Keratinocyte (primary cell): ENCODE measurements around the gene ITPKC. TPM values are rescaled to one million over a fixed set of nuclear protein-coding genes. Genes with fewer than 3 reads are reported as not detected.

Experiments
- DNase-seq: peaks from one replicate; pipeline ENCODE4 v3.0.0-alpha.2; 2011; ENCODE audit warnings: low read depth, missing footprints, low spot score
- FAIRE-seq: peaks from 2 replicates; lab custom pipeline; 2011; peaks lifted over from hg19 to GRCh38; lab: Jason Lieb, UNC
- H2AFZ ChIP-seq: 2 replicates; pipeline ENCODE4 v1.6.0; 2012; ENCODE audit warnings: low read length, control low read depth, inconsistent platforms; ENCODE audit not compliant: control insufficient read depth
- H3K27ac ChIP-seq: 2 replicates; pipeline ENCODE4 v1.5.1; 2011; ENCODE audit warnings: low read length; ENCODE audit not compliant: control insufficient read depth, insufficient read depth
- H3K27me3 ChIP-seq: 3 replicates; pipeline ENCODE4 v1.6.0; 2011; ENCODE audit warnings: low read length; ENCODE audit not compliant: control insufficient read depth, insufficient read depth; ENCODE audit errors: extremely low read depth
- H3K36me3 ChIP-seq, 2 experiments: 2 replicates in 1 of 2; 3 replicates in 1 of 2; pipeline ENCODE4 v1.5.1; 2011; ENCODE audit warnings: low read length in 2 of 2, mild to moderate bottlenecking in 1 of 2; ENCODE audit not compliant: control insufficient read depth in 2 of 2, insufficient read depth in 2 of 2; ENCODE audit errors: extremely low read depth in 1 of 2
- H3K4me1 ChIP-seq: 3 replicates; pipeline ENCODE4 v1.5.1; 2011; ENCODE audit warnings: low read length; ENCODE audit not compliant: control insufficient read depth, insufficient read depth; ENCODE audit errors: extremely low read depth
- H3K4me2 ChIP-seq: 3 replicates; pipeline ENCODE4 v1.6.0; 2011; ENCODE audit warnings: low read depth, low read length; ENCODE audit not compliant: control insufficient read depth, insufficient read depth; ENCODE audit errors: extremely low read depth
- H3K4me3 ChIP-seq, 3 experiments: fragments of 200-600 bp in 1 of 3; sonication (generic) in 1 of 3; 2 replicates in 2 of 3; 3 replicates in 1 of 3; pipeline ENCODE4 v1.5.1; 2011 to 2016; ENCODE audit warnings: low read length in 3 of 3, mild to moderate bottlenecking in 3 of 3, control low read depth in 2 of 3, inconsistent platforms in 1 of 3, low read depth in 1 of 3, mixed read lengths in 1 of 3, mixed run types in 1 of 3, moderate library complexity in 1 of 3; ENCODE audit not compliant: control insufficient read depth in 2 of 3, insufficient read depth in 2 of 3; ENCODE audit errors: extremely low read depth in 1 of 3
- H3K79me2 ChIP-seq: 2 replicates; pipeline ENCODE4 v1.6.0; 2012; ENCODE audit warnings: low read length; ENCODE audit not compliant: control insufficient read depth, insufficient read depth
- H3K9ac ChIP-seq: 3 replicates; pipeline ENCODE4 v1.6.0; 2011; ENCODE audit warnings: low read length; ENCODE audit not compliant: control insufficient read depth, insufficient read depth; ENCODE audit errors: extremely low read depth
- H3K9me1 ChIP-seq: 3 replicates; pipeline ENCODE4 v1.6.0; 2011; ENCODE audit warnings: low read length; ENCODE audit not compliant: control insufficient read depth, insufficient read depth; ENCODE audit errors: extremely low read depth
- H3K9me3 ChIP-seq: 2 replicates; pipeline ENCODE4 v1.5.1; 2012; ENCODE audit warnings: low read depth, low read length; ENCODE audit not compliant: control insufficient read depth
- H4K20me1 ChIP-seq: 3 replicates; pipeline ENCODE4 v1.6.0; 2011; ENCODE audit warnings: low read length; ENCODE audit not compliant: control insufficient read depth, insufficient read depth; ENCODE audit errors: extremely low read depth
- EZH2 ChIP-seq: IDR thresholded peaks from one replicate; pipeline ENCODE4 v1.6.1; 2012; ENCODE audit warnings: inconsistent platforms, mild to moderate bottlenecking, low read length, moderate library complexity
- dilution Hi-C: fragments of 300-500 bp; cut with MboI; formaldehyde crosslinking; loops from one replicate; pipeline ENCODE4 v1.7.0; 2020; ENCODE audit warnings: low sequenced_read_pairs; ENCODE audit not compliant: extremely low pct_ligation_motif_present
- polyA plus RNA-seq, 5 experiments: library from polyadenylated mRNA; depleted of rRNA in 3 of 5; stranded (reverse) in 3 of 5; stranded (forward) in 1 of 5; unstranded in 1 of 5; fragments of >200 nt; gene quantifications; 1 replicate in 1 of 5; 2 replicates in 3 of 5; 3 replicates in 1 of 5; pipeline versions ENCODE4 v1.2.1 to v1.2.3, GENCODE V29; 2011 to 2012; ENCODE audit warnings: missing spikeins in 2 of 5, low read depth in 1 of 5, low replicate concordance in 1 of 5
- TF ChIP-seq, protein P1 (sequence below), 3 experiments: IDR thresholded peaks in 1 of 3; conservative IDR thresholded peaks in 1 of 3; optimal IDR thresholded peaks in 1 of 3; 2 replicates in 2 of 3; 3 replicates in 1 of 3; pipeline versions ENCODE3 to v1.5.1; 2011; ENCODE audit warnings: low read length in 3 of 3, mild to moderate bottlenecking in 3 of 3, moderate library complexity in 2 of 3, control low read depth in 1 of 3, inconsistent platforms in 1 of 3; ENCODE audit not compliant: insufficient read depth in 2 of 3; ENCODE audit errors: extremely low read depth in 1 of 3

ITPKC gene
- polyA plus RNA-seq, 1 donor (not counting 4 experiments of a cell fraction or from before 2014, with no cell fraction given), result 17.2 TPM

DNA sequence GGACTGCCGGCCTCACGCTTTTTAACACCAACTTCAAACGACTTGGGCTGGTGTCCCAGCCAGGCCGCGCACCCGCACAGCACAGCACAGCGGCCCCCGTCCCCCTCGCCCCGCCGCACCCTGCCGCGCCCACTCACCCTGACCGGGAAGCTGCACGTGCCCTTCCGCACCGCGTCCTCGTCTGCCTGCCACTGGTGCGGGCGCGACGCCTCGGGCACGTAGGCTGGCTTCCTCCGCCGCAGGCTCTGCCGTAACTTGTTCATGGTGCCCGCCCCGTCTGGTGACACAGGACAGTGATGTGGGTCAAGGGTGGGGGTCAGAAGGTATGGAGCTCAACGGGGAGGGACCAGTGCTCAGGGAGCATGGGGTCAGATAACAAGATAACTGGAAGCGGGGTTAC is 32.6 kb upstream of the ITPKC start:
- Histone ChIP-seq H4K20me1 (peaks cover 2% of the 10 kb centered on the region), H3K9me1 (no peaks in the 10 kb centered on the region), H2AFZ (no peak overlapping the region), H3K27me3 (no peaks in the 10 kb centered on the region), H3K36me3 (peaks cover 9 to 24% of the 10 kb centered on the region in 2 experiments), H3K9ac (no peak overlapping the region), H3K9me3 (no peaks in the 10 kb centered on the region), H3K27ac (no peak overlapping the region), H3K4me2 (no peak overlapping the region), H3K4me1 (peaks cover 22% of the 10 kb centered on the region), H3K79me2 (peaks cover 8% of the 10 kb centered on the region), H3K4me3 (no peak overlapping the region)
- FAIRE-seq, result no peak
- dilution Hi-C loops, result no loop called here
- no peak for DNase-seq
- TF ChIP-seq, protein P1, sequence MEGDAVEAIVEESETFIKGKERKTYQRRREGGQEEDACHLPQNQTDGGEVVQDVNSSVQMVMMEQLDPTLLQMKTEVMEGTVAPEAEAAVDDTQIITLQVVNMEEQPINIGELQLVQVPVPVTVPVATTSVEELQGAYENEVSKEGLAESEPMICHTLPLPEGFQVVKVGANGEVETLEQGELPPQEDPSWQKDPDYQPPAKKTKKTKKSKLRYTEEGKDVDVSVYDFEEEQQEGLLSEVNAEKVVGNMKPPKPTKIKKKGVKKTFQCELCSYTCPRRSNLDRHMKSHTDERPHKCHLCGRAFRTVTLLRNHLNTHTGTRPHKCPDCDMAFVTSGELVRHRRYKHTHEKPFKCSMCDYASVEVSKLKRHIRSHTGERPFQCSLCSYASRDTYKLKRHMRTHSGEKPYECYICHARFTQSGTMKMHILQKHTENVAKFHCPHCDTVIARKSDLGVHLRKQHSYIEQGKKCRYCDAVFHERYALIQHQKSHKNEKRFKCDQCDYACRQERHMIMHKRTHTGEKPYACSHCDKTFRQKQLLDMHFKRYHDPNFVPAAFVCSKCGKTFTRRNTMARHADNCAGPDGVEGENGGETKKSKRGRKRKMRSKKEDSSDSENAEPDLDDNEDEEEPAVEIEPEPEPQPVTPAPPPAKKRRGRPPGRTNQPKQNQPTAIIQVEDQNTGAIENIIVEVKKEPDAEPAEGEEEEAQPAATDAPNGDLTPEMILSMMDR (optimal IDR thresholded peaks at IDR 0.05 in 1 of 3, IDR thresholded peaks at IDR 0.05 in 1 of 3, conservative IDR thresholded peaks at IDR 0.05 in 1 of 3; ENCODE audit: extremely low read depth in 1 of 3, insufficient read depth in 2 of 3, low read length in 3 of 3), result no peak
- no peak for TF ChIP-seq EZH2

DNA sequence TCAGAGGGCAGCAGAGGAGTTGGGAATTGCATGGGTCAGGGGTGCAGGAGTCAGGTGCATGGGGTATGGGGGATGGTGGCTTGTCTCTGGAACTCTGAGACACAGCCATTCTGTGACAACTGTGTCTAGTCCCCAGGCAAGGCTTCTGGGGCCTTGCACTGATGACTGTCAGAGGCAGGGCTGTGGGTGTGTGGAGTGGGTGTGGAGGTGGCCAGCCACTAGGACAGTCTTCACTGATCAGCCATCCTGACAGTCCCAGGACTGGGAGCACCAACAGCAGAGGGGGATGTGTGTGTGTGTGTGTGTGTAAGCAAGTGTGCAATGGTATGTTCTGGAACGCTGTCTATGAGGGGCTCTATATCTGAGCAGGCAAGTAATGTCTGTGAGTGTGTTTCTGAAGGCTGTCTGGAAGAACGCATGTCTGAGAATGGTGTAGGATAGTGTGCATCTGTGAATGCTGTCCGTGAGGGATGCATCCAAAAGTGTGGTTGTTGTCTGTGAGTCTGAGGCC is 31.8 kb upstream of the ITPKC start:
- Histone ChIP-seq H3K9ac (no peak overlapping the region), H3K4me3 (no peak overlapping the region), H3K27me3 (no peaks in the 10 kb centered on the region), H4K20me1 (peaks cover 2% of the 10 kb centered on the region), H3K4me2 (no peak overlapping the region), H3K9me1 (no peaks in the 10 kb centered on the region), H3K27ac (no peak overlapping the region), H3K79me2 (peaks cover 14% of the 10 kb centered on the region), H3K4me1 (peaks cover 30% of the 10 kb centered on the region), H3K36me3 (peaks cover 9 to 24% of the 10 kb centered on the region in 2 experiments), H2AFZ (no peak overlapping the region), H3K9me3 (no peaks in the 10 kb centered on the region)
- FAIRE-seq, result no peak
- TF ChIP-seq EZH2, result no peak
- TF ChIP-seq, protein P1 (optimal IDR thresholded peaks at IDR 0.05 in 1 of 3, IDR thresholded peaks at IDR 0.05 in 1 of 3, conservative IDR thresholded peaks at IDR 0.05 in 1 of 3; ENCODE audit: extremely low read depth in 1 of 3, insufficient read depth in 2 of 3, low read length in 3 of 3), result no peak
- dilution Hi-C loops, result no loop called here
- DNase-seq, result no peak
